Activated CD4-positive, CD25-positive, alpha-beta regulatory T cell (primary cell): ENCODE data around the gene DAD1.
"Not testable (repeated sequence)": the region's sequence is repeated elsewhere in the genome, so short reads cannot be mapped to it uniquely, and the experiment has no call there.

Experiments used
- DNase-seq, 4 experiments: peaks; one replicate each; lab custom pipeline; 2025; lab: John Stamatoyannopoulos, UW

The DAD1 gene

GRCh38 chr14:22567437-22567836, 21.6 kb downstream of the DAD1 start:
- no peak for DNase-seq

GRCh38 chr14:22566845-22567244, 22.2 kb downstream of the DAD1 start:
- DNase-seq: no peak

- not testable (repeated sequence) for DNase-seq
These were observed 22.8 kb downstream of the DAD1 start for GRCh38 chr14:22566266-22566665.

GRCh38 chr14:22565391-22565945, 23.6 kb downstream of the DAD1 start:
- DNase-seq: no peak

- DNase-seq: no peak
These were observed 24.6 kb downstream of the DAD1 start for GRCh38 chr14:22564463-22564862.

GRCh38 chr14:22563987-22564386, 25.0 kb downstream of the DAD1 start:
- no peak for DNase-seq

GRCh38 chr14:22561661-22562579, 27.1 kb downstream of the DAD1 start:
- no peak for DNase-seq

GRCh38 chr14:22561366-22561660, 27.7 kb downstream of the DAD1 start:
- DNase-seq: no peak

- no peak for DNase-seq
These were observed 28.2 kb downstream of the DAD1 start for GRCh38 chr14:22560662-22561365.

- no peak for DNase-seq
These were observed 30.0 kb downstream of the DAD1 start for GRCh38 chr14:22559041-22559440.

- DNase-seq: peak; percentile 33 to 54 (median 38)
These were observed 30.7 kb downstream of the DAD1 start for GRCh38 chr14:22558221-22558913.

- DNase-seq: no peak
These were observed 31.2 kb downstream of the DAD1 start for GRCh38 chr14:22557846-22558220.

GRCh38 chr14:22556990-22557623, 31.9 kb downstream of the DAD1 start:
- peak; percentile 87 to 95 (median 91) for DNase-seq

- DNase-seq: peak; percentile 83 to 95 (median 91)
These were observed 32.7 kb downstream of the DAD1 start for GRCh38 chr14:22556021-22556989.

GRCh38 chr14:22555384-22556011, 33.5 kb downstream of the DAD1 start:
- DNase-seq: peak in 1 of 4 experiments; percentile 37

GRCh38 chr14:22554498-22555383, 34.3 kb downstream of the DAD1 start:
- DNase-seq: no peak

GRCh38 chr14:22553861-22554497, 35.0 kb downstream of the DAD1 start:
- DNase-seq: not testable (repeated sequence)

- no peak for DNase-seq
These were observed 35.6 kb downstream of the DAD1 start for GRCh38 chr14:22553445-22553844.

- DNase-seq: no peak
These were observed 36.3 kb downstream of the DAD1 start for GRCh38 chr14:22552827-22553076.
